HepG2 (cell line): ENCODE data around the gene BTBD19. TPM values are rescaled to one million over a fixed set of nuclear protein-coding genes. Genes with fewer than 3 reads are reported as not detected.
A peak's percentile ranks its signal among the peaks of the same experiment; 100 is the strongest.

ENCODE experiments used
- BCLAF1 ChIP-seq: fragments of 450-650 bp; IDR thresholded peaks from 2 replicates; pipeline ENCODE4 v1.6.1; 2017; ENCODE audit warnings: mild to moderate bottlenecking
- CREBL2 ChIP-seq: sonication (generic); formaldehyde crosslinking; IDR thresholded peaks from 2 replicates; pipeline ENCODE4 v1.8.1; 2023; ENCODE audit warnings: missing genetic modification reagents, mild to moderate bottlenecking, borderline replicate concordance
- DR1 ChIP-seq: sonication (generic); formaldehyde crosslinking; IDR thresholded peaks from 2 replicates; pipeline ENCODE4 v1.8.0; 2021; ENCODE audit warnings: mild to moderate bottlenecking, missing genetic modification reagents, inconsistent platforms
- FOXO1 ChIP-seq: sonication (generic); formaldehyde crosslinking; IDR thresholded peaks from 2 replicates; pipeline ENCODE4 v1.4.0; 2020; ENCODE audit warnings: missing genetic modification reagents
- HNF4G ChIP-seq, 2 experiments: sonication (generic) in 1 of 2; formaldehyde crosslinking in 1 of 2; IDR thresholded peaks; 2 replicates each; pipeline versions ENCODE4 v1.4.0 to v1.6.1; 2011 to 2020; ENCODE audit warnings: borderline replicate concordance in 2 of 2, low read depth in 2 of 2, mild to moderate bottlenecking in 2 of 2, low read length in 1 of 2, missing genetic modification reagents in 1 of 2, moderate library complexity in 1 of 2
- KLF11 ChIP-seq: IDR thresholded peaks from 2 replicates; pipeline ENCODE4 v1.6.1; 2016; ENCODE audit warnings: missing compliant biosample characterization
- SETDB1 ChIP-seq: sonication (generic); formaldehyde crosslinking; IDR thresholded peaks from 2 replicates; pipeline ENCODE4 v1.5.1; 2020; ENCODE audit warnings: missing genetic modification reagents, mild to moderate bottlenecking, borderline replicate concordance
- ZBTB40 ChIP-seq, 2 experiments: fragments of 450-650 bp in 1 of 2; sonication (generic) in 1 of 2; formaldehyde crosslinking in 1 of 2; IDR thresholded peaks; 2 replicates each; pipeline versions ENCODE4 v1.6.1 to v1.8.0; 2016 to 2022; ENCODE audit warnings: antibody characterized with exemption in 1 of 2, mild to moderate bottlenecking in 1 of 2, missing genetic modification reagents in 1 of 2
- ZBTB7B ChIP-seq: sonication (generic); formaldehyde crosslinking; IDR thresholded peaks from 2 replicates; pipeline ENCODE4 v1.4.0; 2020; ENCODE audit warnings: missing genetic modification reagents
- ZNF44 ChIP-seq: sonication (generic); formaldehyde crosslinking; IDR thresholded peaks from 2 replicates; pipeline ENCODE4 v1.5.1; 2020; ENCODE audit warnings: mild to moderate bottlenecking, missing genetic modification reagents
- ZNF713 ChIP-seq: sonication (generic); formaldehyde crosslinking; IDR thresholded peaks from 2 replicates; pipeline ENCODE4 v1.4.0; 2020; ENCODE audit warnings: mild to moderate bottlenecking, missing genetic modification reagents
- ZNF768 ChIP-seq: sonication (generic); formaldehyde crosslinking; IDR thresholded peaks from 2 replicates; pipeline ENCODE4 v1.4.0; 2020; ENCODE audit warnings: missing genetic modification reagents
- ZXDC ChIP-seq: sonication (generic); formaldehyde crosslinking; IDR thresholded peaks from 2 replicates; pipeline ENCODE4 v1.5.0; 2020; ENCODE audit warnings: mild to moderate bottlenecking, missing genetic modification reagents
- polyA plus RNA-seq, 8 experiments: library from polyadenylated mRNA; depleted of rRNA in 3 of 8; stranded (reverse) in 7 of 8; unstranded in 1 of 8; fragments of >200 nt; fragmentation: Illumina TruSeq in 4 of 8; extraction: Trizol in 4 of 8; gene quantifications; 2 replicates each; pipeline versions ENCODE4 v1.2.1 to v1.2.3, GENCODE V29; 2011 to 2016; ENCODE audit warnings: low read depth in 4 of 8, missing spikeins in 1 of 8, mixed read lengths in 1 of 8; ENCODE audit not compliant: insufficient read depth in 1 of 8
- total RNA-seq, 5 experiments: library from RNA; depleted of rRNA; stranded (reverse); fragments of >200 nt; fragmentation: Illumina TruSeq; extraction: Trizol; gene quantifications; 2 replicates each; pipeline ENCODE4 v1.2.3, GENCODE V29; 2016; ENCODE audit warnings: low read depth in 1 of 5

Gene BTBD19
- total and polyA plus RNA-seq, 2 of the 13 experiments (the other 11 are each of a cell fraction or from before 2014, with no cell fraction given) = 2.7 to 6.7 TPM

GRCh38 chr1:44786138-44786840, 22.0 kb upstream of the BTBD19 start (continued):
- TF ChIP-seq ZBTB40 (IDR thresholded peaks at IDR 0.05) = no peak
- TF ChIP-seq ZBTB40 (CRISPR knock-in tag; IDR thresholded peaks at IDR 0.05) = peak; percentile 69
- peak; percentile 68; the same call in 1 of the 2 replicates for TF ChIP-seq ZBTB7B
- TF ChIP-seq CREBL2 (CRISPR knock-in tag) = no peak
- no peak for TF ChIP-seq BCLAF1
- 0 out of 2 replicates have a peak, but pooled peaks have one; percentile 62 for TF ChIP-seq ZNF44 (CRISPR knock-in tag)
- no peak for TF ChIP-seq FOXO1 (CRISPR knock-in tag)
- TF ChIP-seq SETDB1 (CRISPR knock-in tag) = no peak
- no peak for TF ChIP-seq HNF4G (IDR thresholded peaks at IDR 0.05; ENCODE audit: borderline replicate concordance, low read depth, low read length)
- no peak for TF ChIP-seq HNF4G (CRISPR knock-in tag; IDR thresholded peaks at IDR 0.05; ENCODE audit: borderline replicate concordance, low read depth)
- peak; percentile 52; the same call in 1 of the 2 replicates for TF ChIP-seq ZNF768 (CRISPR knock-in tag)
- no peak for TF ChIP-seq KLF11 (CRISPR knock-in tag)
- no peak for TF ChIP-seq ZXDC (CRISPR knock-in tag)
- no peak for TF ChIP-seq DR1
- TF ChIP-seq ZNF713 (CRISPR knock-in tag) = 0 out of 2 replicates have a peak, but pooled peaks have one; percentile 54
